Transverse colon (tissue), 3 donors: ENCODE results near the gene COG5.
"Not testable (repeated sequence)": the region's sequence is repeated elsewhere in the genome, so short reads cannot be mapped to it uniquely, and the experiment has no call there.

Experiments used
- CTCF ChIP-seq, 5 experiments: fragments of 200-600 bp in 3 of 5; fragments of 450-650 bp in 2 of 5; sonication (generic) in 3 of 5; IDR thresholded peaks; 1 replicate in 2 of 5; 2 replicates in 3 of 5; pipeline ENCODE4 v1.5.1; 2016 to 2017; ENCODE audit warnings: antibody characterized with exemption in 5 of 5, inconsistent platforms in 3 of 5, mild to moderate bottlenecking in 2 of 5, moderate library complexity in 1 of 5
- EP300 ChIP-seq: sonication (generic); formaldehyde crosslinking; IDR thresholded peaks from one replicate; pipeline ENCODE4 v1.6.1; 2017; ENCODE audit warnings: antibody characterized with exemption, low read depth
- POLR2A ChIP-seq: fragments of 450-650 bp; IDR thresholded peaks from one replicate; pipeline ENCODE4 v1.6.1; 2016; ENCODE audit warnings: antibody characterized with exemption, mild to moderate bottlenecking, moderate library complexity

GRCh38 chr7:107537228-107537627, 26.5 kb downstream of the COG5 start:
- TF ChIP-seq CTCF (IDR thresholded peaks at IDR 0.05); POLR2A; EP300: not testable (repeated sequence)
